Jurkat, Clone E6-1 (cell line): ENCODE data around the gene EME2.

Experiments used
- DNase-seq: peaks from one replicate; pipeline ENCODE4 v3.0.0-alpha.2; 2011; ENCODE audit warnings: low read depth, low spot score
- H3K4me3 ChIP-seq: 2 replicates; pipeline ENCODE4 v1.5.1; 2011; ENCODE audit warnings: mild to moderate bottlenecking, low read length, control low read depth, moderate library complexity

EME2 gene

GRCh38 chr16:1763521-1764511, 8.8 kb upstream of the EME2 start:
- DNase-seq, result no peak
- H3K4me3 ChIP-seq, result no peak overlapping the region

GRCh38 chr16:1764971-1765370, 7.6 kb upstream of the EME2 start:
- H3K4me3 ChIP-seq, result no peak overlapping the region
- no peak for DNase-seq

GRCh38 chr16:1765826-1766225, 6.8 kb upstream of the EME2 start:
- H3K4me3 ChIP-seq, result no peak overlapping the region
- no peak for DNase-seq

- H3K4me3 ChIP-seq, result no peak overlapping the region
Measured at GRCh38 chr16:1766231-1766630, 6.4 kb upstream of the EME2 start.

DNA sequence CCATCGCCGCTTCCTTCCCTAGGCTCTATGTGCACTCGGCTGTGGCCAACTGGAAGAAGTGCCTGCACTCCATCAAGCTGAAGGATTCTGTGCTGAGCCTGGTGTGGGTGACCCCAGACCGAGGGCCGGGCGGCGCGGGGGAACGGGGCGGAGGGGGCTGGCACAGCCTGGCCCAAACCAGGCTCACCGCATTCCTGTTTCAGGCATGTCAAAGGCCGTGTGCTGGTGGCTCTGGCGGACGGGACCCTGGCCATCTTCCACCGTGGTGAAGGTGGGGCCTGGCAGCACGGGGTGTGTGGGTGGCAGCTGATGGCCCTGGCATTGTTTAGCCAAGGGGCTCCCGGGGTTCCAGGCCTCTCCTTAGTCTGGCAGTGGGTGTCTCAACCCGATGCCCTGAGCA, 5.9 kb upstream of the EME2 start:
- H3K4me3 ChIP-seq, result no peak overlapping the region
- no peak for DNase-seq

More at GRCh38 chr16:1766231-1766630, 6.4 kb upstream of the EME2 start:
- no peak for DNase-seq

DNA sequence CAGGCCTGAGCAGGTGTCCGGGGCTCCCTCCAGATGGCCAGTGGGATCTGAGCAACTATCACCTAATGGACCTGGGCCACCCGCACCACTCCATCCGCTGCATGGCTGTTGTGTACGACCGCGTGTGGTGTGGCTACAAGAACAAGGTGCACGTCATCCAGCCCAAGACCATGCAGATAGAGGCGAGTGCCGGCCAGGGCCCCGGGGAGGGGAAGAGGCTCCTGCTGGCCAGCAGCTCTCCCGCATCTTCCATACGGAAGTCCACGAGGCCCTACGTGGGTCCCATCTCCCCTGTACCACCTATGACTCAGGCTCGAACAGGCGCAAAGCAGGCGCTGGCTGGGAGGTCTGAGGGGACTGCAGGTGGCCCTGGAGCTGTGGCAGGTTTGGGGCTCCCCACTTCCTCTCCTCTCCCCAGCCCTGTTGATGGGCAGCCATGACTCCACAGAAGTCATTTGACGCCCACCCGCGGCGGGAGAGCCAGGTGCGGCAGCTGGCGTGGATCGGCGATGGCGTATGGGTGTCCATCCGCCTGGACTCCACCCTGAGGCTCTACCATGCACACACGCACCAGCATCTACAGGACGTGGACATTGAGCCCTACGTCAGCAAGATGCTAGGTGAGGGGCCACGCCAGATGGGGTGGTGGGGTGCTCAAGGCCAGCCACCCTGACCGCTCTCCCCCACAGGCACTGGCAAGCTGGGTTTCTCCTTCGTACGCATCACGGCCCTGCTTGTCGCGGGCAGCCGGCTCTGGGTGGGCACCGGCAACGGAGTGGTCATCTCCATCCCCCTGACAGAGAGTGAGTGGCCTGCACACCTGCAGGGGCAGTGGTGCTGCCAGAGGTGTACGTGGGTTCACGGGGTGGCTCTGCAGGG, 5.3 kb upstream of the EME2 start:
- no peak overlapping the region for H3K4me3 ChIP-seq
- DNase-seq, result no peak

DNA sequence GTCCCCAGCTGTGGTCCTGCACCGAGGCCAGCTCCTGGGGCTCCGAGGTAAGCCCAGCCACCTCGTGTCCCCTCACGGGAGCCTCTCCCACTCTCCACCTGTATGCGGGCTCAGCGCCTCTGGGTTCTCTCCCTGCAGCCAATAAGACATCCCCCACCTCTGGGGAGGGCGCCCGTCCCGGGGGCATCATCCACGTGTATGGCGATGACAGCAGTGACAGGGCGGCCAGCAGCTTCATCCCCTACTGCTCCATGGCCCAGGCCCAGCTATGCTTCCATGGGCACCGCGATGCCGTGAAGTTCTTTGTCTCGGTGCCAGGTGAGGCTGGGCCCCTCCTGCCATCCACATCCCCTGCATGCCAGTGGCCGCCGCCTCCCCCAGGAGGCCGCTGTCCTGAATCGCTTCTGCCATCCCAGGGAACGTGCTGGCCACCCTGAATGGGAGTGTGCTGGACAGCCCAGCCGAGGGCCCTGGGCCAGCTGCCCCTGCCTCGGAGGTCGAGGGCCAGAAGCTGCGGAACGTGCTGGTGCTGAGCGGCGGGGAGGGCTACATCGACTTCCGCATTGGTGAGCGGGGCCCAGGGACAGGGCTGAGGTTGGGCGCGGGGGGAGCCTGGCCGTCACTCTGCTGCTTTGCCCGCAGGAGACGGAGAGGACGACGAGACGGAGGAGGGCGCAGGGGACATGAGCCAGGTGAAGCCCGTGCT, 4.4 kb upstream of the EME2 start:
- H3K4me3 ChIP-seq, result no peak overlapping the region
- DNase-seq, result no peak

- H3K4me3 ChIP-seq, result no peak overlapping the region
- DNase-seq, result no peak
Measured at GRCh38 chr16:1768767-1769401, 3.7 kb upstream of the EME2 start.

DNA sequence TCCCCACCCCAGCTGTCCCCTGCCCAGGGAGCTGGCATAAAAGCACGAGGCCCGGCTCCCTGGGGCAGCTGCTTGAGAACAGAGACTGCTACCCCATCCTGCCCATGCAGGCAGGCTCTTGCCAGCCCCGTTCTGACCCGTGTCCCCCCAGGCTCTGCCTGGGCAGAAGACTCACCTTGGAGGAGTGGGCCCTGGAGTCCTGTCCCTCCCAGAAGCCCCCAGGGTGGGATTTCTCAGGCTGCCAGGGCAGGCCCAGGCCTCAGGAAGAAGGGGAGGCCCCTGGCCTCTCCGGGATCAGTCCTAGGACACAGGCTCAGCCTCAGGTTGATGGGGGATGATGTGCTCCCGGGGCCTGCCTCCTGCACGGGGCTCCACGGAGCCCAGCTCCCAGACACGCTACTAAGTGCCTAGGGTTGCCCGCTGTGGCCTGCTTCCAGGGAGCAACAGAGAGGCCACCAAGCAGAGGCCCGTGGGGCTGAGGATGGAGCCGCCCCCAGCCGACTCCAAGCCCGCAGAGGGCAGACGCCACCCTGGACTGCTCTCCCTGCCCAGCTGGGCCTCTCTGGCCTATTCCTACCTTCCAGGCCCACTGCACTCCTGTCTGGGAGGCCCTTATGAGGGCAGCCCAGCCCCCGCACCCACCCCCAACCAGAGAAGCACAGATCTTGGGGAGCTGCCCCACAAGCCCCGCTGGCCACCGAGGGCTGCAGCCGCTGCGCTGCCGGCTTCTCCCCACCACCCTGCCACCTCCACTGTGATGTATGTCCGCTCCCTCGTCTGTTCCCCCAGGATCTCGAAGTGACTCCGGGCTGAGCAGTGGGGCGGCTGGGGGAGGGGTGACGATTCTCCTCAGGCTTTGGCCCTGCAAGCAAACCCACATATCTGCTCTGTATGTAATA, 3.0 kb upstream of the EME2 start:
- DNase-seq, result no peak
- H3K4me3 ChIP-seq, result no peak overlapping the region

GRCh38 chr16:1770328-1771187, 2.1 kb upstream of the EME2 start:
- DNase-seq, result no peak

GRCh38 chr16:1771188-1771863, 1.3 kb upstream of the EME2 start, which contains the start of gene NME3:
Gene NME3 (minus strand): TSS chr16:1771543. CDS start chr16:1771534, 9 bp downstream.
- peak within 1 kb of the TSS; percentile 85 for H3K4me3 ChIP-seq
- DNase-seq, result no peak

More at GRCh38 chr16:1770328-1771187, 2.1 kb upstream of the EME2 start:
- H3K4me3 ChIP-seq, result no peak overlapping the region

GRCh38 chr16:1771864-1772361, 697 bp upstream of the EME2 start:
- peak overlapping the region; percentile 85 for H3K4me3 ChIP-seq
- no peak for DNase-seq

DNA sequence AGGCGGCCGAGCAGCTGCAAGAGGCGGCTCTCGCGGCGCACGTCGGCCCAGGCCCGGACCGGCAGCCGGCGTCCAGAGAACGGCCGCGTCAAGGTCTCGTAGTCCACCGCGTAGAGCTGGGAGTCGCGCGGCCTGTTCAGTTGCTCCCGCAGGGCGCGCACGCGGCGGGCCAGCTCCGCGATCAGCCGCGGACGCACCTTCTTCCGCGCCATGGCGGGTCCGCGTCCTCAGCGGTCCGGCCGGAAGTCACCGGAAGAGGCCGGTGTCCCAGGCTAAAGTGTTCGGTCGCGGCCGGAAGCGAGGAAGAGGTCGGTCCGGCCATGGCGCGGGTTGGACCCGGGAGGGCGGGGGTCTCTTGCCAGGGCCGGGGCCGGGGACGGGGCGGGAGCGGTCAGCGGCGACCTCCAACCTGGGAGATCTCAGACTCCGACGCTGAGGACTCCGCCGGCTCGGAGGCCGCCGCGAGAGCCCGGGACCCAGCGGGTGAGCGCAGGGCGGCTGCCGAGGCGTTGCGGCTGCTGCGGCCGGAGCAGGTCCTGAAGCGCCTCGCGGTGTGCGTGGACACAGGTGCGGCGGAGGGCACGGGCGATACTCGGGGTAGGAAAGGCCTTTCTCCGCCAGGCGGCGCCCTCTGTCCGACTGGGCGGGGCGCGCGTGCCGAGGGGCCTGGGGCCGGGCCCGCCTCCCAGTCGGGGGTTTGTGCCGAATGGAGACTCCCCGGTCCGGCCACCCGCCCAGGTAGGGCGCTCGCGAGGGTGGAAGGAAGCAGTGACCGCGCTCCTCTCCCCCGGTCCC, 495 bp downstream of the EME2 start, which contains the start of gene MRPS34:
Gene MRPS34, minus strand, starts transcription at position 227 of the 795 bp plus-strand sequence. Its CDS starts 15 bp downstream, at position 212.
- H3K4me3 ChIP-seq, result peak within 1 kb of the TSS; percentile 85
- DNase-seq, result peak; percentile 64

DNA sequence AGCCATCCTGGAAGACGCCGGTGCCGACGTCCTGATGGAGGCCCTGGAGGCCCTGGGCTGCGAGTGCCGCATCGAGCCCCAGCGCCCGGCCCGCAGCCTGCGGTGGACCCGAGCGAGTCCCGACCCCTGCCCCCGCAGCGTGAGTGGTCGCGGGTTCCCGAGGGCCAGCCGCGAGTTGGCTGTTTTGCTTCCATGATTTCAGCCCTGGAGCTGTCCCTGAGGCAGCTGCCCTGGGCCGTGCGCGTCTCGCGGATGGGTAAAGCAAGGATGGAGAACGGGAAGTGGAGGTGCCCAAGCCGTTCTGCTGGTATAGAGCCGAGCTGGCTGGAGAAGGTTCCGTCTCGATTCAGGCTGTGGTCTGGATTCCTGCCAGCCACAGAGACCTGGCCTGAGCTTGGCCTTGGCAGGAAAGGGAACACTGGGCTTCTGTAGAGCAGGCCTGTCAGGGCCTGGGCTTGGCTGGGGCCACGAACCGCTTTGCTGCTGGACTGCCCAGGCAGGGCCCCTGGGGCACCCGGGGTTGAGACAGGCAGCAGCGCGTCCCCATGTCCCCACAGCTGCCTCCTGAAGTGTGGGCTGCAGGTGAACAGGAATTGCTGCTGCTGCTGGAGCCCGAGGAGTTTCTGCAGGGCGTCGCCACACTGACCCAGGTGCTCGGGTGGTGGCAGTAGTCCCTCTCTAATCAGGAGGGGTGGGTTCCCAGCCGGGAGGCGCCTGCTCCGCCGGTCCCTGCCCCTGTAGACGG, 1.3 kb downstream of the EME2 start:
- peak overlapping the region; percentile 85 for H3K4me3 ChIP-seq

DNA sequence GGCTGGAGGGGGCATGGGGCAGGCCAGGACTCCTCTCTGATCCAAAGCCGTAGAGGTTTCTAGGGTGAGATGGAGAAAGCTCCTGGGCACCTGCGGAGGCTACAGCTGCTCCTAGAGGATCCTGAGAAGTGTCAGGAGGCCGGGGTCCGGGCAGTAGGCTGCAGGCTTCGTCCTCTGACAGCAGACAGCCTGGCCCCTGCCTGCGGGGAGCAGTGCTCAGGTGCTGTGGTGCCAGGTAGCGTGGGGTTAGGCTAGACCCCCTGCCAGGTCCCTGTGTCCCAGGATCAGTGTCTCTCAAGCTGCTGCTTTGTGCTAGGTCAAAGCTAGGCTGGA, 1.8 kb downstream of the EME2 start:
- peak overlapping the region; percentile 85; the same call in 1 of the 2 replicates for H3K4me3 ChIP-seq
- no peak for DNase-seq

More for the DNA sequence above, 1.3 kb downstream of the EME2 start:
- no peak for DNase-seq
